K562 (cell line): Measurements from ENCODE around the gene RETREG1. TPM values are rescaled to one million over a fixed set of nuclear protein-coding genes. Genes with fewer than 3 reads are reported as not detected.

Experiments used
- ATAC-seq: fragments of 200-7000 bp; cut with Tn5 transposase; 3 replicates; pipeline ENCODE4 v1.9.1; 2020; ENCODE audit warnings: moderate library complexity
- BruUV-seq: library from RNA; stranded (reverse); fragments of 400-500 nt; replicated peaks from 2 replicates; lab custom pipeline; 2021; lab: Mats Ljungman, UMichigan
- CTCF ChIA-PET: fragments of 300-600 bp; formaldehyde crosslinking; extraction: SDS; loops from one replicate; lab custom pipeline; 2021; ENCODE audit warnings: low intra/inter-chr PET ratio; lab: Yijun Ruan, JAX
- POLR2A ChIA-PET: fragments of 300-600, 350-650 bp; sonication (Branson Sonifier 250); formaldehyde crosslinking; extraction: SDS; loops from one replicate; lab custom pipeline; 2021; ENCODE audit warnings: antibody characterized with exemption, inconsistent platforms; lab: Yijun Ruan, JAX
- DNase-seq, 4 experiments: peaks; one replicate each; pipeline versions ENCODE4 v3.0.0 to v3.0.0-alpha.2; 2011 to 2018; ENCODE audit warnings: low spot score in 3 of 4, mixed read lengths in 3 of 4; ENCODE audit errors: extremely low read depth in 1 of 4
- FAIRE-seq: peaks from 2 replicates; lab custom pipeline; 2011; peaks lifted over from hg19 to GRCh38; lab: Jason Lieb, UNC
- H2AFZ ChIP-seq: 2 replicates; pipeline ENCODE4 v1.6.0; 2011; ENCODE audit warnings: low read depth, low read length, control low read depth, inconsistent platforms
- H3K27ac ChIP-seq: fragments of 200-600 bp; 3 replicates; pipeline ENCODE4 v1.8.0; 2011; ENCODE audit warnings: low read depth, mild to moderate bottlenecking, control low read depth, inconsistent platforms, low read length, moderate library complexity, mixed read lengths; ENCODE audit errors: extremely low read depth
- H3K27me3 ChIP-seq, 2 experiments: fragments of 300-600 bp in 1 of 2; 2 replicates in 1 of 2; 3 replicates in 1 of 2; pipeline versions ENCODE4 v1.6.0 to v1.8.0; 2011; ENCODE audit warnings: inconsistent platforms in 2 of 2, low read length in 2 of 2, mild to moderate bottlenecking in 1 of 2, mixed read lengths in 1 of 2, moderate library complexity in 1 of 2; ENCODE audit not compliant: control insufficient read depth in 2 of 2, insufficient read depth in 2 of 2
- H3K36me3 ChIP-seq: fragments of 300-600 bp; 3 replicates; pipeline ENCODE4 v1.8.0; 2011; ENCODE audit warnings: mild to moderate bottlenecking, low read length, inconsistent platforms; ENCODE audit not compliant: control insufficient read depth, insufficient read depth
- H3K4me1 ChIP-seq, 2 experiments: fragments of 200-600 bp in 1 of 2; replicated peaks in 1 of 2; 2 replicates in 1 of 2; 3 replicates in 1 of 2; pipeline versions ENCODE4 v1.5.1 to v1.8.0; 2011; ENCODE audit warnings: inconsistent platforms in 2 of 2, low read length in 2 of 2, mild to moderate bottlenecking in 1 of 2, mixed read lengths in 1 of 2, moderate library complexity in 1 of 2; ENCODE audit not compliant: control insufficient read depth in 2 of 2, insufficient read depth in 2 of 2
- H3K4me2 ChIP-seq: 2 replicates; pipeline ENCODE4 v1.6.1; 2011; ENCODE audit warnings: low read length, control low read depth, inconsistent platforms, mixed read lengths; ENCODE audit not compliant: insufficient read depth
- H3K4me3 ChIP-seq: fragments of 200-600 bp; sonication (generic), shearing (Covaris generic); 2 replicates; pipeline ENCODE4 v1.5.1; 2016; ENCODE audit warnings: control low read depth, inconsistent platforms
- H3K79me2 ChIP-seq: fragments of 200-600 bp; 3 replicates; pipeline ENCODE4 v1.8.0; 2011; ENCODE audit warnings: low read length, inconsistent platforms; ENCODE audit not compliant: control insufficient read depth, insufficient read depth
- H3K9ac ChIP-seq, 2 experiments: 2 replicates each; pipeline versions ENCODE4 v1.6.0 to v1.6.1; 2011; ENCODE audit warnings: low read depth in 2 of 2, low read length in 2 of 2, control low read depth in 1 of 2, inconsistent platforms in 1 of 2, mild to moderate bottlenecking in 1 of 2, mixed read lengths in 1 of 2; ENCODE audit not compliant: insufficient read depth in 1 of 2
- H3K9me1 ChIP-seq: one replicate; pipeline ENCODE4 v1.6.0; 2011; ENCODE audit warnings: inconsistent platforms, mild to moderate bottlenecking, low read length, moderate library complexity; ENCODE audit not compliant: control insufficient read depth, insufficient read depth
- H3K9me3 ChIP-seq: replicated peaks from 2 replicates; pipeline ENCODE4 v1.5.1; 2011; ENCODE audit warnings: low read depth, low read length, inconsistent platforms; ENCODE audit not compliant: control insufficient read depth, insufficient read depth
- H4K20me1 ChIP-seq: replicated peaks from 2 replicates; pipeline ENCODE4 v1.6.1; 2011; ENCODE audit warnings: low read length, inconsistent platforms, mixed read lengths; ENCODE audit not compliant: control insufficient read depth, insufficient read depth
- BDP1 ChIP-seq: IDR thresholded peaks from 3 replicates; pipeline ENCODE4 v1.6.1; 2011; ENCODE audit not compliant: insufficient read length, insufficient read depth
- BRD9 ChIP-seq: fragments of 450-650 bp; IDR thresholded peaks from 2 replicates; pipeline ENCODE4 v1.6.1; 2018; ENCODE audit warnings: low read depth; ENCODE audit not compliant: partially characterized antibody
- GABPB1 ChIP-seq: sonication (generic); formaldehyde crosslinking; IDR thresholded peaks from 2 replicates; pipeline ENCODE4 v1.8.0; 2022; ENCODE audit warnings: mild to moderate bottlenecking, missing genetic modification reagents
- HIVEP1 ChIP-seq: fragments of 250-450 bp; sonication (Bioruptor Pico); IDR thresholded peaks from 2 replicates; pipeline ENCODE4 v1.4.0; 2020; ENCODE audit warnings: mild to moderate bottlenecking
- KDM5B ChIP-seq: fragments of 200-600 bp; sonication (generic); IDR thresholded peaks from 2 replicates; pipeline ENCODE4 v1.6.1; 2012; ENCODE audit warnings: low read depth, mild to moderate bottlenecking, moderate library complexity, low read length, control low read depth, inconsistent platforms; ENCODE audit not compliant: insufficient replicate concordance
- KLF6 ChIP-seq: fragments of 250-450 bp; sonication (Bioruptor Pico); IDR thresholded peaks from 2 replicates; pipeline ENCODE4 v1.4.0; 2020; ENCODE audit warnings: mild to moderate bottlenecking, moderate library complexity, borderline replicate concordance
- PML ChIP-seq: IDR thresholded peaks from 2 replicates; pipeline ENCODE4 v1.6.1; 2012; ENCODE audit warnings: low read length, inconsistent platforms
- PPARD ChIP-seq: fragments of 250-450 bp; sonication (Bioruptor Pico); IDR thresholded peaks from 2 replicates; pipeline ENCODE4 v1.8.0; 2022; ENCODE audit warnings: inconsistent platforms, mild to moderate bottlenecking, moderate library complexity
- RFX7 ChIP-seq: fragments of 250-450 bp; sonication (Bioruptor Pico); IDR thresholded peaks from 2 replicates; pipeline ENCODE4 v1.5.1; 2021; ENCODE audit warnings: mild to moderate bottlenecking
- XRCC3 ChIP-seq: fragments of 450-650 bp; IDR thresholded peaks from 2 replicates; pipeline ENCODE4 v1.6.1; 2017; ENCODE audit warnings: mild to moderate bottlenecking, moderate library complexity
- ZBTB43 ChIP-seq: sonication (generic); formaldehyde crosslinking; IDR thresholded peaks from 2 replicates; pipeline ENCODE4 v1.8.0; 2023; ENCODE audit warnings: mild to moderate bottlenecking, missing genetic modification reagents
- ZFP1 ChIP-seq: fragments of 450-650 bp; formaldehyde crosslinking; IDR thresholded peaks from 2 replicates; pipeline ENCODE4 v1.4.0; 2020; ENCODE audit warnings: mild to moderate bottlenecking, mixed read lengths
- ZNF778 ChIP-seq: fragments of 450-650 bp; formaldehyde crosslinking; IDR thresholded peaks from 2 replicates; pipeline ENCODE4 v1.4.0; 2020; ENCODE audit warnings: mild to moderate bottlenecking, moderate library complexity
- WGBS: fragments of 100-300 bp; shearing (Covaris generic); methylation state at CpG from one replicate; pipeline ENCODE4 v1.1.6; 2016; ENCODE audit warnings: low coverage, mixed read lengths; ENCODE audit not compliant: insufficient coverage; ENCODE audit errors: missing lambda C conversion rate; 5-methylcytosine and 5-hydroxymethylcytosine counted together
- in situ Hi-C: fragments of 300-500 bp; cut with MboI; formaldehyde crosslinking; loops from 4 replicates; pipeline ENCODE4 v1.15.0; 2018; ENCODE audit warnings: inconsistent platforms, mixed read lengths
- intact Hi-C: fragments of 100-400 bp; cut with micrococcal nuclease; formaldehyde crosslinking; loops from 2 replicates; pipeline ENCODE4 v1.14.2; 2022
- polyA plus RNA-seq, 8 experiments: library from polyadenylated mRNA; depleted of rRNA in 4 of 8; stranded (reverse) in 5 of 8; unstranded in 3 of 8; fragments of >200 nt; fragmentation: Nextera tagmentation in 2 of 8; fragmentation: Illumina TruSeq in 1 of 8; extraction: Ambion mirVana in 2 of 8; extraction: Trizol in 1 of 8; gene quantifications; 2 replicates each; pipeline versions ENCODE4 v1.2.1 to v1.2.3, GENCODE V29; 2011 to 2014; ENCODE audit warnings: inconsistent platforms in 1 of 8, missing spikeins in 1 of 8
- total RNA-seq, 7 experiments: library from RNA; depleted of rRNA in 6 of 7; stranded (reverse); fragments of >200 nt in 6 of 7; fragmentation: Illumina TruSeq in 2 of 7; extraction: Trizol in 2 of 7; gene quantifications; 2 replicates each; pipeline versions ENCODE4 v1.2.1 to v1.2.3, GENCODE V29; 2011 to 2021; ENCODE audit warnings: low replicate concordance in 1 of 7

Gene RETREG1
- total and polyA plus RNA-seq, 9 of the 15 experiments (the other 6 are each of a cell fraction or from before 2014, with no cell fraction given): 0.01 to 0.20 (median 0.08) TPM; not detected in 5

- TF ChIP-seq XRCC3: no peak
These were observed 13.1 kb downstream of the RETREG1 start (continued) for GRCh38 chr5:16603701-16604100.

GRCh38 chr5:16603295-16603694 lies 13.5 kb downstream of the RETREG1 start:
- H3K79me2 ChIP-seq: no peaks in the 10 kb centered on the region
- in situ Hi-C loops (no loop called here), intact Hi-C loops (no loop called here)
- no peaks in the 10 kb centered on the region for H3K36me3 ChIP-seq
- H3K4me1 ChIP-seq: no peaks in the 10 kb centered on the region
- H3K9me1 ChIP-seq: no peaks in the 10 kb centered on the region
- DNase-seq: no peak
- no peak overlapping the region for H3K4me2 ChIP-seq
- no peak for FAIRE-seq
- no peak for ATAC-seq
- H3K27me3 ChIP-seq: peaks cover 3 to 23% of the 10 kb centered on the region in 2 experiments; a peak in 3 of 5 replicates
- TF ChIP-seq ZBTB43 (CRISPR knock-in tag) (no peak), ZNF778 (no peak), BRD9 (no peak), GABPB1 (no peak), BDP1 (no peak), HIVEP1 (CRISPR knock-in tag) (no peak), RFX7 (CRISPR knock-in tag) (no peak), ZFP1 (no peak), PPARD (CRISPR knock-in tag) (no peak), KDM5B (no peak), PML (no peak), KLF6 (CRISPR knock-in tag) (no peak)
- POLR2A ChIA-PET: no interaction called here
- no peak overlapping the region for H3K4me3 ChIP-seq
- no peak overlapping the region for H2AFZ ChIP-seq
- WGBS: 0% methylated on average over 5 of the region's 5 CpGs
- H4K20me1 ChIP-seq: no peaks in the 10 kb centered on the region
- no peak overlapping the region for H3K9ac ChIP-seq
- CTCF ChIA-PET: no interaction called here
- H3K9me3 ChIP-seq: no peaks in the 10 kb centered on the region
- no TSS peak for BruUV-seq
- H3K27ac ChIP-seq: no peak overlapping the region
